Measurements from ENCODE around the gene SPATS2. TPM values are rescaled to one million over a fixed set of nuclear protein-coding genes. Genes with fewer than 3 reads are reported as not detected.

The SPATS2 gene
- total RNA-seq, 1 experiment from 2014 or later: 74.2 TPM

- ChIA-PET CTCF (interaction anchor here (1.0 to 3.2 kb wide), 4 partner anchors 17 to 184 kb away, joined by 3 to 10 read pairs (median 4); no protein-coding TSS in a partner anchor), POLR2A (no interaction called here)
- BruUV-seq (replicated peaks): no TSS peak
Observed at GRCh38 chr12:49531745-49532144, 164.5 kb downstream of the SPATS2 start.

More at GRCh38 chr12:49531745-49532144, 164.5 kb downstream of the SPATS2 start:
- TF ChIP-seq REST (IDR thresholded peaks at IDR 0.05; ENCODE audit: low read depth) (no peak), POLR2AphosphoS5 (IDR thresholded peaks at IDR 0.05; ENCODE audit: low read depth, low read length) (peak; percentile 17; the same call in 1 of the 2 replicates)
- no peaks in the 10 kb centered on the region for H3K27me3 ChIP-seq (ENCODE audit: insufficient read depth, low read length)
- no peak overlapping the region for H3K9ac ChIP-seq (ENCODE audit: low read length)
- no peak overlapping the region for H3K4me2 ChIP-seq (ENCODE audit: low read length)
- no peak for ATAC-seq
- H3K9me2 ChIP-seq (ENCODE audit: insufficient read depth): no peaks in the 10 kb centered on the region
- no peak for DNase-seq (ENCODE audit: low read depth, low spot score)
- H3K27ac ChIP-seq (ENCODE audit: low read depth, low read length): no peak overlapping the region
- intact Hi-C loops (cut with micrococcal nuclease): no loop called here
- H3K79me2 ChIP-seq (ENCODE audit: insufficient read depth, low read length): no peaks in the 10 kb centered on the region
- peaks cover 15 to 17% of the 10 kb centered on the region in 2 experiments for H3K4me1 ChIP-seq (ENCODE audit: control insufficient read depth in 1 of 2, insufficient read depth in 2 of 2, low read length in 2 of 2)
- no peak overlapping the region for H2AFZ ChIP-seq (ENCODE audit: low read depth, low read length, poor library complexity, severe bottlenecking)
- H3K9me3 ChIP-seq (ENCODE audit: control insufficient read depth in 1 of 2, insufficient read depth in 1 of 2, low read depth in 1 of 2, low read length in 2 of 2): no peaks in the 10 kb centered on the region
- RAD21 ChIA-PET (ENCODE audit: low non-redundant PET in 1 of 2, low total read pairs in 2 of 2, uncharacterized antibody in 2 of 2, unreplicated experiment in 2 of 2): interaction anchor here in 1 of 2 experiments (0.6 kb wide), 1 partner anchor 165 kb away, joined by 6 read pairs; no protein-coding TSS in a partner anchor
- H3K4me3 ChIP-seq (replicated peaks in 1 of 2; ENCODE audit: low read depth in 1 of 2, low read length in 2 of 2): no peak overlapping the region
- no peaks in the 10 kb centered on the region for H4K20me1 ChIP-seq (ENCODE audit: insufficient read depth)
- peaks cover 4% of the 10 kb centered on the region in 2 experiments; a peak in 2 of 4 replicates for H3K36me3 ChIP-seq (ENCODE audit: control insufficient read depth in 1 of 2, insufficient read depth in 2 of 2, low read length in 2 of 2)
